ENCODE measurements around the gene PPP2R2C. TPM values are rescaled to one million over a fixed set of nuclear protein-coding genes. Genes with fewer than 3 reads are reported as not detected.

The PPP2R2C gene
- total RNA-seq, 2 donors from 2014 or later: 8.0 to 10.4 TPM

DNA sequence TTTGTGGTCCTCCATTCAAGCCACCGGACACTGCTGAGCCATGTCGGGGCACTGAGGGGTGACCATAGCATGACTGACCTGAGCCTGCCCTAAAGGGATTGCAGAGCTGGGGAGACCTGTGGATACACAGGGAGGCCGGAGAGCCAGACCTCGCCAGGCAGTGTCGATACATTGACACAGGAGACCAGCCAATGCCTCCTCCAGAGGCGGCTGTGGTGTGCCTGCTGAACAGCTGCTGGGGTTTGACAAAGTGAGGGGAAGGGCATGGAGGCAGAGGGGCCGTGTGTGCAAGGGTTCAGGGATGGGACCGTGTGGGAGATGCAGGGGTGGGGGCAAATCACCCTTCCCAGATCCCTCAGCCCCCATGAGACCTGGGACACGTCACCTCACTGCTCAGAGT is 48.0 kb downstream of the PPP2R2C start:
- Histone ChIP-seq H3K4me1 (replicated peaks) (no peaks in the 10 kb centered on the region), H3K9me3 (no peaks in the 10 kb centered on the region), H3K27me3 (replicated peaks; ENCODE audit: insufficient read depth) (no peaks in the 10 kb centered on the region), H3K27ac (no peak overlapping the region), H3K4me3 (no peak overlapping the region), H3K36me3 (no peaks in the 10 kb centered on the region)
- DNase-seq (ENCODE audit: low spot score): no peak
- intact Hi-C loops (cut with DNase I): no loop called here
- 73% methylated on average over 9 of the region's 9 CpGs for WGBS
- TF ChIP-seq POLR2AphosphoS5 (IDR thresholded peaks at IDR 0.05) (no peak), POLR2A (IDR thresholded peaks at IDR 0.05) (no peak)
- TF ChIP-seq, protein P1, sequence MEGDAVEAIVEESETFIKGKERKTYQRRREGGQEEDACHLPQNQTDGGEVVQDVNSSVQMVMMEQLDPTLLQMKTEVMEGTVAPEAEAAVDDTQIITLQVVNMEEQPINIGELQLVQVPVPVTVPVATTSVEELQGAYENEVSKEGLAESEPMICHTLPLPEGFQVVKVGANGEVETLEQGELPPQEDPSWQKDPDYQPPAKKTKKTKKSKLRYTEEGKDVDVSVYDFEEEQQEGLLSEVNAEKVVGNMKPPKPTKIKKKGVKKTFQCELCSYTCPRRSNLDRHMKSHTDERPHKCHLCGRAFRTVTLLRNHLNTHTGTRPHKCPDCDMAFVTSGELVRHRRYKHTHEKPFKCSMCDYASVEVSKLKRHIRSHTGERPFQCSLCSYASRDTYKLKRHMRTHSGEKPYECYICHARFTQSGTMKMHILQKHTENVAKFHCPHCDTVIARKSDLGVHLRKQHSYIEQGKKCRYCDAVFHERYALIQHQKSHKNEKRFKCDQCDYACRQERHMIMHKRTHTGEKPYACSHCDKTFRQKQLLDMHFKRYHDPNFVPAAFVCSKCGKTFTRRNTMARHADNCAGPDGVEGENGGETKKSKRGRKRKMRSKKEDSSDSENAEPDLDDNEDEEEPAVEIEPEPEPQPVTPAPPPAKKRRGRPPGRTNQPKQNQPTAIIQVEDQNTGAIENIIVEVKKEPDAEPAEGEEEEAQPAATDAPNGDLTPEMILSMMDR (IDR thresholded peaks at IDR 0.05): no peak

DNA sequence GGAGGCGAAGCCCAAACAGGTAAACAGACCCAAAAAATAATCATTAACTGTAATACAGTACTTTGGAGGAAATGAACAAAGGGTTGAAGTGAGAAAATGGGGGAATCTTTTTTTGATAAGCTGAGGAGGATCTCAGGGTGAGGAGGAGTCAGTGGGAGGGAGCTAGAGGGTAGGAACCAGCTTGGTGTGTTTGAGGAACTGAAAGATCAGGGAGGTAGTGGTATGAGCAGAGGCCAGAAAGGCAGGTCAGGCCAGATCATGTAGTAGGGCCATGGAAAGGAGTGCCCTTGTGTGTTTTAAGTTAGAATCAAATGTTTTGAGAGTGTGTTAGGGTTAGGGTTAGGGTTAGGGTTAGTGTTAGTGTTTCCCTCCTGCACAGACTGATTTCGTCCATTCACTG is 48.8 kb downstream of the PPP2R2C start:
- H3K4me1 ChIP-seq (replicated peaks): no peaks in the 10 kb centered on the region
- H3K9me3 ChIP-seq: no peaks in the 10 kb centered on the region
- no peak overlapping the region for H3K4me3 ChIP-seq
- 42% methylated on average over 2 of the region's 2 CpGs for WGBS
- H3K36me3 ChIP-seq: no peaks in the 10 kb centered on the region
- TF ChIP-seq POLR2A (IDR thresholded peaks at IDR 0.05) (no peak), POLR2AphosphoS5 (IDR thresholded peaks at IDR 0.05) (no peak)
- TF ChIP-seq, protein P1 (IDR thresholded peaks at IDR 0.05): no peak
- no peaks in the 10 kb centered on the region for H3K27me3 ChIP-seq (replicated peaks; ENCODE audit: insufficient read depth)
- DNase-seq (ENCODE audit: low spot score): no peak
- no peak overlapping the region for H3K27ac ChIP-seq
- intact Hi-C loops (cut with DNase I): no loop called here

DNA sequence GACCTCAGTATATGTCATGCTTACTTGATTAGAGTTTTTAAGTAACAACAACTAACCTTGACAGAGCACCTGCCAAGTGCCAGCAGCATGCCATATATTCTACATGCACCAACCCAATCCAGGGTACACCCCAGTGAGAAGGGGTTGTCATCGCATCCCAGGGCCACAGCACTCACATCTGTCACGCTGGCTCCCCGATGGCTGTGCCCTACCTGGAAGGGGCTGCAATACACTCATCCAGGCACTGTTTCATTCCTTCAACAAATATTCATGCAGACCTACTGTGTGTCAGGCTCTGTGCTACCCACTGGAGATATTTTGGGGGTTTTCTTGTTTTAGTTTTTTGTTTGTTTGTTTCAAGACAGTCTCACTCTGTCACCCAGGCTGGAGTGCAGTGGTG is 49.5 kb downstream of the PPP2R2C start:
- no peak overlapping the region for H3K4me3 ChIP-seq
- H3K27ac ChIP-seq: no peak overlapping the region
- intact Hi-C loops (cut with DNase I): no loop called here
- H3K9me3 ChIP-seq: no peaks in the 10 kb centered on the region
- 97% methylated on average over 3 of the region's 3 CpGs for WGBS
- no peaks in the 10 kb centered on the region for H3K27me3 ChIP-seq (replicated peaks; ENCODE audit: insufficient read depth)
- no peaks in the 10 kb centered on the region for H3K36me3 ChIP-seq
- H3K4me1 ChIP-seq (replicated peaks): no peaks in the 10 kb centered on the region
- DNase-seq (ENCODE audit: low spot score): no peak
- TF ChIP-seq POLR2A (IDR thresholded peaks at IDR 0.05) (no peak), POLR2AphosphoS5 (IDR thresholded peaks at IDR 0.05) (no peak)
- TF ChIP-seq, protein P1 (IDR thresholded peaks at IDR 0.05): no peak

DNA sequence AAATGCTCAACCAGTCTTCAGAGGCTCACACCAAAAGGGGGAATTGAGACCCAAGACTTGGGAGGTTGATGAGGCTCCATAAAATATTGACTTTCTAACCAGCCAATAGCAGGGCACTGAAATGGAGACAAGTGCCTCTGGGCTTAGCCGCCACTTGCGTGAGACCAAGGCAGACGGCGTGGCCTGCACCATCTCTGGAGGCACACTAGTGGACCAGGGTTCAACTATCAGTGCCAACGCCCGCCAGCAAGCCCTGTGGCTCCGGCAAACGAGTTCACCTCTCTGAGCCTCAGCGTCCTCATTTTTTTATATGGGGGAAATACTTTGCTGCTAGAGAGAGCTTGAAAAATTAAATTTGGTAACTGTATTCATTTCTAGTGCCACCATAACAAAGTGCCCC is 50.3 kb downstream of the PPP2R2C start:
- 96% methylated on average over 9 of the region's 9 CpGs for WGBS

DNA sequence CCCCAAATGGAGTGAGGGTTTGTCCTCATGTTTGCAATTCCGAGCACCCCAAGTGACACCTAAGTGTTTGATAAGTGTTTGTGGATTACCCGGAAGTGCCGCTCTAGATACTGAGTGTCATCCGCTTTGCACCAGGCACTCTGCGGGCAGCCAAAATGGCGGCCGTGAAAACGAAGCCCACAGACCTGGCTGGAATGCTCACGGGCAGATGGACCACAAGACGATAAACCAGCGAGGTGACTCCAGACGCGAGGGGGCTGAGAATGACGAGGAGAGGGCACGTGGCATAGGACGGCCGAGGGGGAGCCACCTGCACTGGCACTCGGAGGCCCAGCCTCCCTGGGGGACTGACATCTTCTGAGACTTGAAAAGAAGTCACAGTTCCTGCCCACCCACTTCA is 51.0 kb downstream of the PPP2R2C start:
- Histone ChIP-seq H3K27me3 (replicated peaks; ENCODE audit: insufficient read depth) (no peaks in the 10 kb centered on the region), H3K9me3 (no peaks in the 10 kb centered on the region), H3K4me3 (no peak overlapping the region), H3K27ac (no peak overlapping the region), H3K4me1 (replicated peaks) (no peaks in the 10 kb centered on the region), H3K36me3 (no peaks in the 10 kb centered on the region)
- no peak for DNase-seq (ENCODE audit: low spot score)
- intact Hi-C loops (cut with DNase I): no loop called here
- WGBS: 91% methylated on average over 18 of the region's 18 CpGs
- TF ChIP-seq, protein P1 (IDR thresholded peaks at IDR 0.05): no peak
- TF ChIP-seq POLR2A (IDR thresholded peaks at IDR 0.05) (no peak), POLR2AphosphoS5 (IDR thresholded peaks at IDR 0.05) (no peak)

More for the DNA sequence above, 50.3 kb downstream of the PPP2R2C start:
- no peaks in the 10 kb centered on the region for H3K36me3 ChIP-seq
- H3K4me3 ChIP-seq: no peak overlapping the region
- H3K9me3 ChIP-seq: no peaks in the 10 kb centered on the region
- intact Hi-C loops (cut with DNase I): no loop called here
- DNase-seq (ENCODE audit: low spot score): no peak
- H3K27ac ChIP-seq: no peak overlapping the region
- no peak for TF ChIP-seq POLR2AphosphoS5 (IDR thresholded peaks at IDR 0.05)
- H3K4me1 ChIP-seq (replicated peaks): no peaks in the 10 kb centered on the region
- no peaks in the 10 kb centered on the region for H3K27me3 ChIP-seq (replicated peaks; ENCODE audit: insufficient read depth)

All from prostate gland (tissue), 2 donors.